IMR-90 (cell line): Measurements from ENCODE around the gene TMEM259. TPM values are rescaled to one million over a fixed set of nuclear protein-coding genes. Genes with fewer than 3 reads are reported as not detected.

Experiments
- ATAC-seq: fragments of 200-7000 bp; cut with Tn5 transposase; 2 replicates; pipeline ENCODE4 v1.9.1; 2020; ENCODE audit warnings: low read depth, mild to moderate bottlenecking, moderate library complexity
- BruUV-seq: library from RNA; stranded (reverse); fragments of 400-500 nt; replicated peaks from 2 replicates; lab custom pipeline; 2021; lab: Mats Ljungman, UMichigan
- CTCF ChIA-PET: fragments of 300-600 bp; formaldehyde crosslinking; extraction: SDS; loops from one replicate; lab custom pipeline; 2021; ENCODE audit warnings: antibody characterized with exemption; lab: Yijun Ruan, JAX
- POLR2A ChIA-PET: fragments of 300-600 bp; sonication (Branson Sonifier 250); formaldehyde crosslinking; loops from one replicate; lab custom pipeline; 2022; ENCODE audit warnings: antibody characterized with exemption; ENCODE audit not compliant: unreplicated experiment; lab: Charles Lee
- DNase-seq: peaks from one replicate; pipeline ENCODE4 v3.0.0; 2013
- H2AFZ ChIP-seq: replicated peaks from 2 replicates; pipeline ENCODE3; 2013; ENCODE audit warnings: low read length, mild to moderate bottlenecking; ENCODE audit not compliant: poor library complexity
- H2AK5ac ChIP-seq: 2 replicates; pipeline ENCODE4 v1.6.1; 2013; ENCODE audit warnings: low read depth, low read length, inconsistent platforms
- H2AK9ac ChIP-seq: replicated peaks from 2 replicates; pipeline ENCODE3; 2013; ENCODE audit warnings: mild to moderate bottlenecking, low read depth, low read length, moderate library complexity; ENCODE audit not compliant: poor library complexity
- H2BK120ac ChIP-seq: 2 replicates; pipeline ENCODE4 v1.6.1; 2013; ENCODE audit warnings: low read depth, low read length, inconsistent platforms
- H2BK15ac ChIP-seq: 3 replicates; pipeline ENCODE4 v1.6.1; 2013; ENCODE audit warnings: low read depth, low read length, inconsistent platforms
- H2BK20ac ChIP-seq: 2 replicates; pipeline ENCODE4 v1.6.1; 2013; ENCODE audit warnings: low read depth, mild to moderate bottlenecking, inconsistent platforms, low read length, moderate library complexity
- H2BK5ac ChIP-seq: 2 replicates; pipeline ENCODE4 v1.6.1; 2013; ENCODE audit warnings: mild to moderate bottlenecking, low read depth, low read length, inconsistent platforms; ENCODE audit not compliant: poor library complexity, severe bottlenecking
- H3K14ac ChIP-seq: replicated peaks from 2 replicates; pipeline ENCODE4 v1.6.1; 2013; ENCODE audit warnings: low read depth, low read length, inconsistent platforms
- H3K18ac ChIP-seq: 2 replicates; pipeline ENCODE4 v1.6.1; 2013; ENCODE audit warnings: low read depth, low read length, control low read depth
- H3K23ac ChIP-seq: 2 replicates; pipeline ENCODE4 v1.6.1; 2013; ENCODE audit warnings: low read depth, low read length, inconsistent platforms
- H3K27ac ChIP-seq: 2 replicates; pipeline ENCODE4 v1.5.1; 2013; ENCODE audit warnings: mild to moderate bottlenecking, control low read depth, low read length; ENCODE audit not compliant: insufficient read depth
- H3K27me3 ChIP-seq: 2 replicates; pipeline ENCODE4 v1.6.1; 2013; ENCODE audit warnings: low read length; ENCODE audit not compliant: control insufficient read depth, insufficient read depth
- H3K36me3 ChIP-seq: 2 replicates; pipeline ENCODE4 v1.6.1; 2013; ENCODE audit warnings: low read length, mixed read lengths; ENCODE audit not compliant: control insufficient read depth, insufficient read depth
- H3K4ac ChIP-seq: 2 replicates; pipeline ENCODE4 v1.6.1; 2013; ENCODE audit warnings: low read depth, low read length, inconsistent platforms
- H3K4me1 ChIP-seq: 2 replicates; pipeline ENCODE4 v1.6.1; 2013; ENCODE audit warnings: low read length, mixed read lengths; ENCODE audit not compliant: control insufficient read depth, insufficient read depth
- H3K4me2 ChIP-seq: 2 replicates; pipeline ENCODE4 v1.6.1; 2013; ENCODE audit warnings: low read depth, mild to moderate bottlenecking, control low read depth, low read length, moderate library complexity
- H3K4me3 ChIP-seq: 2 replicates; pipeline ENCODE4 v1.5.1; 2013; ENCODE audit warnings: low read depth, mild to moderate bottlenecking, control low read depth, low read length, moderate library complexity; ENCODE audit not compliant: insufficient read depth
- H3K56ac ChIP-seq: 2 replicates; pipeline ENCODE4 v1.6.1; 2013; ENCODE audit warnings: low read length, inconsistent platforms; ENCODE audit not compliant: insufficient read depth; ENCODE audit errors: extremely low read depth
- H3K79me1 ChIP-seq, 2 experiments: 2 replicates each; pipeline ENCODE4 v1.6.1; 2013; ENCODE audit warnings: low read length in 2 of 2, inconsistent platforms in 1 of 2, low read depth in 1 of 2
- H3K9ac ChIP-seq: 2 replicates; pipeline ENCODE4 v1.6.1; 2013; ENCODE audit warnings: low read depth, low read length, control low read depth
- H3K9me1 ChIP-seq: 2 replicates; pipeline ENCODE4 v1.6.1; 2013; ENCODE audit warnings: low read length, inconsistent platforms; ENCODE audit not compliant: insufficient read depth
- H3K9me3 ChIP-seq: 2 replicates; pipeline ENCODE4 v1.6.1; 2013; ENCODE audit warnings: low read length; ENCODE audit not compliant: control insufficient read depth, insufficient read depth
- H4K20me1 ChIP-seq: 2 replicates; pipeline ENCODE4 v1.6.1; 2013; ENCODE audit warnings: low read length, inconsistent platforms; ENCODE audit not compliant: insufficient read depth
- H4K5ac ChIP-seq: 2 replicates; pipeline ENCODE4 v1.6.1; 2013; ENCODE audit warnings: mild to moderate bottlenecking, low read depth, low read length, control low read depth
- H4K8ac ChIP-seq, 2 experiments: 2 replicates each; pipeline ENCODE4 v1.6.1; 2013; ENCODE audit warnings: low read depth in 2 of 2, low read length in 2 of 2, control low read depth in 1 of 2, inconsistent platforms in 1 of 2
- H4K91ac ChIP-seq: 2 replicates; pipeline ENCODE4 v1.6.1; 2013; ENCODE audit warnings: low read depth, low read length, inconsistent platforms; ENCODE audit not compliant: insufficient read depth
- BHLHE40 ChIP-seq: fragments of 150-350 bp; IDR thresholded peaks from 2 replicates; pipeline ENCODE4 v1.6.1; 2016; ENCODE audit warnings: mild to moderate bottlenecking, low read depth, low read length
- RAD21 ChIP-seq: IDR thresholded peaks from 2 replicates; pipeline ENCODE4 v1.6.1; 2012; ENCODE audit warnings: low read length, improper control_type of control experiment
- WGBS, 2 experiments: methylation state at CpG; one replicate each; pipeline versions ENCODE4 v1.1.5 to v1.1.7; 2013; ENCODE audit warnings: missing lambda C conversion rate in 2 of 2; ENCODE audit not compliant: insufficient read length in 1 of 2; ENCODE audit errors: extremely low coverage in 2 of 2; 5-methylcytosine and 5-hydroxymethylcytosine counted together
- dilution Hi-C: fragments of 300-500 bp; cut with HindIII; formaldehyde crosslinking; loops from one replicate; pipeline ENCODE4 v1.14.3; 2018; ENCODE audit warnings: low sequenced_read_pairs; ENCODE audit not compliant: unreplicated experiment
- in situ Hi-C: fragments of 300-500 bp; cut with MboI; formaldehyde crosslinking; loops from 3 replicates; pipeline ENCODE4 v1.14.3; 2019; ENCODE audit warnings: low sequenced_read_pairs, inconsistent platforms, mixed read lengths
- intact Hi-C: fragments of 100-400 bp; cut with micrococcal nuclease; formaldehyde crosslinking; loops from 2 replicates; pipeline ENCODE4 v1.10.0; 2022
- polyA plus RNA-seq, 3 experiments: library from polyadenylated mRNA; depleted of rRNA; stranded (reverse); fragments of >200 nt; gene quantifications; 2 replicates each; pipeline ENCODE4 v1.2.3, GENCODE V29; 2012; ENCODE audit warnings: low replicate concordance in 1 of 3
- total RNA-seq: library from RNA; depleted of rRNA; stranded (reverse); fragments of >200 nt; gene quantifications from 2 replicates; pipeline ENCODE4 v1.2.3, GENCODE V29; 2012

Gene TMEM259
- total and polyA plus RNA-seq, 2 of the 4 experiments (the other 2 are of a cell fraction) = 22.6 to 153 TPM

GRCh38 chr19:1055886-1056620, 35.1 kb upstream of the TMEM259 start:
- Histone ChIP-seq H4K5ac (no peak overlapping the region), H3K4me1 (no peaks in the 10 kb centered on the region), H3K79me1 (no peaks in the 10 kb centered on the region), H2BK15ac (no peak overlapping the region), H2AFZ (no peak overlapping the region), H3K4me2 (no peak overlapping the region), H2AK9ac (no peak overlapping the region), H3K27ac (no peak overlapping the region), H3K14ac (no peak overlapping the region), H3K4me3 (no peak overlapping the region), H2BK120ac (no peak overlapping the region), H3K56ac (no peak overlapping the region), H4K8ac (no peak overlapping the region), H3K4ac (no peak overlapping the region), H2BK20ac (no peak overlapping the region), H3K9ac (no peak overlapping the region), H3K9me1 (no peaks in the 10 kb centered on the region), H3K18ac (no peak overlapping the region), H3K9me3 (peaks cover 41% of the 10 kb centered on the region), H3K23ac (no peak overlapping the region), H4K20me1 (no peaks in the 10 kb centered on the region), H2AK5ac (no peak overlapping the region), H3K27me3 (no peaks in the 10 kb centered on the region), H3K36me3 (peaks cover 1% of the 10 kb centered on the region; the same call in 1 of the 2 replicates), H2BK5ac (no peak overlapping the region), H4K91ac (no peak overlapping the region)
- ChIA-PET POLR2A (no interaction called here), CTCF (no interaction called here)
- dilution Hi-C loops = no loop called here
- no peak for TF ChIP-seq RAD21
- TF ChIP-seq BHLHE40 = no peak
- intact Hi-C loops = no loop called here
- DNase-seq (no peak), ATAC-seq (no peak)
- no TSS peak for BruUV-seq
- WGBS, 2 experiments = 100% methylated on average over 4 of the region's 20 CpGs; no CpG with 5 or more reads in 1 of the 2 experiments
- in situ Hi-C loops = no loop called here
